HG02943 (cell line): ENCODE results near the gene SPHK1.

Source experiments
- ATAC-seq: cut with Tn5 transposase; IDR thresholded peaks from one replicate; pipeline ENCODE4 v1.9.1; 2021; ENCODE audit warnings: mild to moderate bottlenecking, low read depth, moderate library complexity; ENCODE audit not compliant: unreplicated experiment

SPHK1 gene

GRCh38 chr17:76428511-76428910 is 44.1 kb downstream of the SPHK1 start:
- ATAC-seq: no peak

GRCh38 chr17:76431509-76431908 is 47.1 kb downstream of the SPHK1 start:
- ATAC-seq: no peak

- no peak for ATAC-seq
Measured at GRCh38 chr17:76432004-76432403, 47.6 kb downstream of the SPHK1 start.

- no peak for ATAC-seq
Measured at GRCh38 chr17:76432712-76433336, 48.4 kb downstream of the SPHK1 start.

- no peak for ATAC-seq
Measured at GRCh38 chr17:76433693-76434092, 49.3 kb downstream of the SPHK1 start.

- no peak for ATAC-seq
Measured at GRCh38 chr17:76434870-76435269, 50.5 kb downstream of the SPHK1 start.

- ATAC-seq: no peak
Measured at GRCh38 chr17:76435751-76436150, 51.3 kb downstream of the SPHK1 start.
